Endothelial cell of hepatic sinusoid (primary cell): Measurements from ENCODE around the gene ATP6V0E2.

Experiments
- in situ Hi-C: cut with HindIII; loops from 2 replicates; pipeline ENCODE4 v1.10.0; 2017; ENCODE audit warnings: low sequenced_read_pairs

ATP6V0E2 gene

DNA sequence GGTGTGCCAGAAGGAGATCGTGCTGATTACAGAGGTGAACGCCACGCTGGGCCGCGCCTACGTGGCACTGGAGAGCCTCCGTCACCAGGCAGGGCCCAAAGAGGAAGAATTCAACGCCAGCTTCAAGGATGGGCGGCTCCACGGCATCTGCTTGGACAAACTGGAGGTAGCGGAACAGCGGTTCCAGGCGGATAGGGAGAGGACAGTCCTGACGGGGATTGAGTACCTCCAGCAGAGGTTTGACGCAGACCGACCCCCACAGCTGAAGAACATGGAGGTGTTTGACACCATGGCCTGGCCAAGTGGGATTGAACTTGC is 12.1 kb upstream of the ATP6V0E2 start:
- in situ Hi-C loops, result no loop called here

GRCh38 chr7:149862156-149862555 is 11.6 kb upstream of the ATP6V0E2 start:
- in situ Hi-C loops, result no loop called here

DNA sequence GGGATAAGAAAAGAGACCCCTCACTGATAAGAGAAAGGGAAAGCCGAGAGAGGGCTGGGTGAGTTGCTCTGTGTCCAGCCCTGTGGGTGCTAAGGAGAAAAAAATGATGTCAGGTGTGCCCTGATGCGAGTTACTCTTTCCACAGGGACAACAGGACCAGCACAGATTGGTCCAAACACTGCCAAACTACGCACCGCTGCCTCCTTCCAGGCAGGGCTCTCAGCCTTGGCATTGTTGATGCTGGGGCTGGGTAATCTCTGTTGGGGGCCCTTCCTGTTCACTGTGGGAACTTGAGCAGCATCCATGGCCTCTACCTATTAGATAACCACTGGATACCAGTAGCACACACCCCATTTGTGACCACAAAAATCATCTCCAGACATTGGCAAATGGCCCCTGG is 10.3 kb upstream of the ATP6V0E2 start:
- in situ Hi-C loops, result no loop called here

- in situ Hi-C loops, result no loop called here
These were observed 9.7 kb upstream of the ATP6V0E2 start for GRCh38 chr7:149864023-149864422.

GRCh38 chr7:149864751-149865150 is 9.0 kb upstream of the ATP6V0E2 start:
- in situ Hi-C loops, result no loop called here

GRCh38 chr7:149865437-149865836 is 8.3 kb upstream of the ATP6V0E2 start:
- in situ Hi-C loops, result no loop called here

- in situ Hi-C loops, result no loop called here
These were observed 7.5 kb upstream of the ATP6V0E2 start for GRCh38 chr7:149866139-149866778.

- in situ Hi-C loops, result no loop called here
These were observed 6.9 kb upstream of the ATP6V0E2 start for GRCh38 chr7:149866779-149867447.

- in situ Hi-C loops, result no loop called here
These were observed 5.8 kb upstream of the ATP6V0E2 start for GRCh38 chr7:149867762-149868622.

- in situ Hi-C loops, result no loop called here
These were observed 5.0 kb upstream of the ATP6V0E2 start for GRCh38 chr7:149868623-149869290.

DNA sequence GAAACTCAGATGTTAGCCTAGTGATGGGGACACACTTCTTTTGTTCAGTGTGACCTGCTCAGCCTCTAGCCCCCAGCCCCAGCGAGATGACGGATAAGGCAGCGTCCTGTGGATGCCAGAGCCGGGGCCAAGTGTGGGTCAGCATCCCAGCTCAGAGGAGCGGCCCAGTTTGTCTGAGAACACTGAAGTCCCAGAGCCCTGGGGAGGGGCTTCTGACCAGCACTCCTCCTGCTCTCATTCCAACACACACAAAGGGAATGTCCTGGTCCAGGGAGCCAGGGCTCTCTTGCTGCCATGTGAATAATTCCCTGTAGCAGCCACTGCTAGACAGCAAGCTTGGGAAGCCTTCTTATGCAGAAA is 4.5 kb upstream of the ATP6V0E2 start:
- in situ Hi-C loops, result no loop called here

DNA sequence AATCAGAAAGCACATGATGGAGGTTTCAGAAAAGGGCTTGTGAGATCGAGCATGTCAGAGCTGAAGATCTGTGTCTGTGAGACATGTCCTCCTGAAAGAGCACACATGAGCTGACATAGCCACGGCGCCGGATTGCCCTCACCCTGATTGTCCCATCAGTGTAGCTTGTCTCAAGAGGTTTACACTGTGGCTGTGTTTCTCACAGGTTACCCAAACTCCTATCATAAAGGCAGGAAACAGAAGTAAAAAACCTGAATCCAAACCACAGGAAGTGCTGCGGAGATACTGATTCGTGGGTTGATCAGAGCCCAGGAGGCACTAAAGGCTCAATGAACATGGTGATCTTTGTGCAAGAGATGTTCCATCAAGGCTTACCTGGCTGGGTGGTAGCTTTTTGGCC is 3.9 kb upstream of the ATP6V0E2 start:
- in situ Hi-C loops, result no loop called here

DNA sequence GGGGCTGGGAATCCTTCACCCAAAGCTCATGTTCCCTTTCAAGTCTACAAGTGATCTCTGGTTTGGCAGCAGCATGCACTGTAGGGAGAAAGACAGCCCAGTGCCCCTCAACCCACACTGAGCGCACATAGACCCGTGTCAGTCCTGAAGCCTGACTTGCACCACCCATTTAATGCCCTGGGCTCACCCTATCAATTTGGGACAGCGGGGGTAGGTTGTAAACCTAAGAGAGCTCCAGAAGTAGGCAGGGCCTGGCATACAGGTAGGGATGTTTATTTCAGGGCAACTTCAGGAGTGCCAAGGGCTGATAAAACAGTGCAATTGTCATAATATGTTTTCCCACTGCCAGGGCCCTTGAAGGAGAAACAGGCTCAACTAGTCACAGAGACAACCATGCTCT is 3.5 kb upstream of the ATP6V0E2 start:
- in situ Hi-C loops, result no loop called here

DNA sequence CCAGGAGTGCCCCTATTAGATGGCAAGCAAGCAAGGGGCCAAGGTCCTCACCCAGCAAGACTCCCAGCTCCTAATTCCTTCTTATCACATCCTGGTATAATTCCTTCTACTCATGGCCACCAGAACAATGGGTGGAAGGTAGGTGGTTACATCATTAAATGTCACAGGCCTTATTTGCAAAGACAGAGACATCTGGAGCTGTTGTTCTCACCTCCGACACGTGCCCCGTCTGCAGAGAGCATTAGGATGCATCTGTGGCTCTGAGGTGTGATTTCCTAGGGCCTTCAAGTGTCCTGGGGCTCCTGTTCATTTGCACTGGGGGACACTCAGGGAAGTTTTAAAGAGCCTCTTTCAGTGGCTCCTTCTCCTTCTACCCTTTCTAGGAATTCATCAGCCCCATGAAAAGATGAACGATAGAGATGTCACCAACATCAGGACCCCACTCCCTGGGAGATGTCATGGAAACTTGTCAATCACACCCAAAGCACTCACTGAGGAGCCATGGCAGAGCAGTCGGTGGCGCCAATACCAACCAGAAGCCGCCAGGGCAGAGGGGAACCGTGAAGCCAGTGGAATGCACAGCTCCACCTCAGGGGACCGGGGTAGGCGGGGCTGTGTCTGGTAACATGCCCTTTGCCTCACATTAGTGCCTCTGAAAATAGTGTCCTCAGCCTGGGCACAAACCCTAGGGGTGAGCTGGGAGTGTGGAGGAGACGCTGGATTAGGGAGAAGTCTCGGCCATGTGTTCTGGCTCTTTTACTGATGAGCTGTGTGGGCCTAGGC is 2.9 kb upstream of the ATP6V0E2 start:
- in situ Hi-C loops, result no loop called here

- in situ Hi-C loops, result no loop called here
These were observed 2.2 kb upstream of the ATP6V0E2 start for GRCh38 chr7:149871576-149871975.

GRCh38 chr7:149872419-149873073 is 1.2 kb upstream of the ATP6V0E2 start:
- in situ Hi-C loops, result no loop called here

- in situ Hi-C loops, result no loop called here
These were observed 338 bp downstream of the ATP6V0E2 start for GRCh38 chr7:149873970-149874643.

DNA sequence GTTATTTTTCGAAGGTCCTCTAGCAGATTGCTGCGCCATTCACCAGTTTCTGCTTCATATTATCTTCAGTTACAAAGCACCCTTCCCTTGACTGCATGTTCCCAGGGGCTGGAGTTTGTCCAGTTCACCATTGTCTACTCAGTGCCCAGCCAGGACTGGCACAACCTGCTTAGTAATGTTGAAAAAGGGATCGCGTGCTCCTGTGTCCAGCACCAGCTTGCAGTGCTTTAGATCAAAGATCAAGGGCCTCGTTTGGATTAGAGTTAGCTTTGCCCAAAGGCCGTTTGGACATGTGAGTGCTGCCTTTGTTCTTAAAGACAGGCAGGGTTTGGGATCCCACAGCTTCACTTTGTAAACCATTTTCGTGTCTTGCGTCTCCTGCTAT is 867 bp downstream of the ATP6V0E2 start:
- in situ Hi-C loops, result no loop called here

GRCh38 chr7:149875396-149875795 is 1.6 kb downstream of the ATP6V0E2 start:
- in situ Hi-C loops, result no loop called here
